ENCODE data around the gene YEATS2. TPM values are rescaled to one million over a fixed set of nuclear protein-coding genes. Genes with fewer than 3 reads are reported as not detected.

Gene YEATS2
- total and polyA plus RNA-seq, 2 donors from 2014 or later, result 4.7 to 20.5 TPM

GRCh38 chr3:183844606-183845005 is 147.0 kb downstream of the YEATS2 start:
- FAIRE-seq (no peak), DNase-seq (no peak)
- no peak overlapping the region for H3K9ac ChIP-seq (ENCODE audit: low read length in 3 of 3)
- H3K4me1 ChIP-seq (ENCODE audit: control insufficient read depth in 2 of 3, insufficient read depth in 2 of 3, low read depth in 1 of 3, low read length in 3 of 3), result no peaks in the 10 kb centered on the region
- TF ChIP-seq CTCF (IDR thresholded peaks at IDR 0.05; ENCODE audit: borderline replicate concordance, extremely low read depth, insufficient read depth), result no peak
- intact Hi-C loops (cut with DNase I), result no loop called here
- H3K27ac ChIP-seq (ENCODE audit: low read depth in 2 of 2, low read length in 2 of 2), result no peak overlapping the region
- no peak overlapping the region for H3K4me3 ChIP-seq (ENCODE audit: low read length in 3 of 3)
- no peaks in the 10 kb centered on the region for H3K27me3 ChIP-seq (ENCODE audit: control insufficient read depth, insufficient read depth, low read length)
- H3K9me3 ChIP-seq (ENCODE audit: control insufficient read depth in 2 of 3, insufficient read depth in 1 of 3, low read length in 3 of 3), result no peaks in the 10 kb centered on the region
- peaks cover 8 to 41% (median 30%) of the 10 kb centered on the region in 3 donors for H3K36me3 ChIP-seq (ENCODE audit: control insufficient read depth in 2 of 3, insufficient read depth in 3 of 3, low read length in 3 of 3)

DNA sequence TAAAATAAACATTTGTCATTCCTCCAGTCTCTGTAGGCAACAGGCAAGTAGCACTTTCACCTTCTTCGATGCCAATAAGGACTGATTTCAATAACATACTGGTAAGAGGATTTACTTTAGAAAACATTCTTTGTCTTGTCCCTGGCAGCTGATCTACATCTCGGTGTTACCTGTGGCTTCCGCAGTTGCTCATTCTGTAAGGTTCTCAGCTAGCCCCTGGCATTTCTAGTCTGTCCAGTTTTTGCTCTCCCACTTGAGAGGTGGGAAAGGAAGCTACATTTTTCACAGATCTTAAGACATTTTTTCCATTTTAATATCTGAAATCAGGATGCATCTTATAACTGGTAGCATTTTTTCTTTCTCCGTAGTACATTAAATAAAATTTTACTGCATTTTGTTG is 147.5 kb downstream of the YEATS2 start:
- Histone ChIP-seq H3K9ac (ENCODE audit: low read length in 3 of 3) (no peak overlapping the region), H3K27ac (ENCODE audit: low read depth in 2 of 2, low read length in 2 of 2) (no peak overlapping the region), H3K27me3 (ENCODE audit: control insufficient read depth, insufficient read depth, low read length) (no peaks in the 10 kb centered on the region), H3K36me3 (ENCODE audit: control insufficient read depth in 2 of 3, insufficient read depth in 3 of 3, low read length in 3 of 3) (peaks cover 6 to 37% (median 30%) of the 10 kb centered on the region in 3 donors), H3K4me1 (ENCODE audit: control insufficient read depth in 2 of 3, insufficient read depth in 2 of 3, low read depth in 1 of 3, low read length in 3 of 3) (no peaks in the 10 kb centered on the region), H3K9me3 (ENCODE audit: control insufficient read depth in 2 of 3, insufficient read depth in 1 of 3, low read length in 3 of 3) (no peaks in the 10 kb centered on the region), H3K4me3 (ENCODE audit: low read length in 3 of 3) (no peak overlapping the region)
- DNase-seq, result no peak
- TF ChIP-seq CTCF (IDR thresholded peaks at IDR 0.05; ENCODE audit: borderline replicate concordance, extremely low read depth, insufficient read depth), result no peak
- intact Hi-C loops (cut with DNase I), result no loop called here
- FAIRE-seq, result no peak

- Histone ChIP-seq H3K36me3 (ENCODE audit: control insufficient read depth in 2 of 3, insufficient read depth in 3 of 3, low read length in 3 of 3) (peaks cover 5 to 36% (median 30%) of the 10 kb centered on the region in 3 donors), H3K27me3 (ENCODE audit: control insufficient read depth, insufficient read depth, low read length) (no peaks in the 10 kb centered on the region), H3K9me3 (ENCODE audit: control insufficient read depth in 2 of 3, insufficient read depth in 1 of 3, low read length in 3 of 3) (no peaks in the 10 kb centered on the region), H3K4me1 (ENCODE audit: control insufficient read depth in 2 of 3, insufficient read depth in 2 of 3, low read depth in 1 of 3, low read length in 3 of 3) (no peaks in the 10 kb centered on the region), H3K4me3 (ENCODE audit: low read length in 3 of 3) (no peak overlapping the region), H3K27ac (ENCODE audit: low read depth in 2 of 2, low read length in 2 of 2) (no peak overlapping the region), H3K9ac (ENCODE audit: low read length in 3 of 3) (no peak overlapping the region)
- FAIRE-seq (no peak), DNase-seq (no peak)
- intact Hi-C loops (cut with DNase I), result no loop called here
- TF ChIP-seq CTCF (IDR thresholded peaks at IDR 0.05; ENCODE audit: borderline replicate concordance, extremely low read depth, insufficient read depth), result no peak
Measured at GRCh38 chr3:183845608-183846288, 148.2 kb downstream of the YEATS2 start.

Data from kidney (tissue), 14 donors.